ENCODE data around the gene CCDC27. TPM values are rescaled to one million over a fixed set of nuclear protein-coding genes. Genes with fewer than 3 reads are reported as not detected.
"Not testable (repeated sequence)": the region's sequence is repeated elsewhere in the genome, so short reads cannot be mapped to it uniquely, and the experiment has no call there.

CCDC27 gene
- polyA plus RNA-seq, 1 experiment = not detected

- peak; percentile 65 for DNase-seq (ENCODE audit: low read depth, low spot score)
- peak within 1 kb of the TSS; percentile 87 for H3K4me3 ChIP-seq (ENCODE audit: low read depth, low read length)
- peak within 1 kb of the TSS; percentile 31 for H3K27ac ChIP-seq (ENCODE audit: low read depth, low read length)
- H3K27me3 ChIP-seq (ENCODE audit: control insufficient read depth, insufficient read depth, low read length) = no peaks in the 10 kb centered on the region
- ChIA-PET POLR2A (interaction anchor here (0.6 to 1.3 kb wide), 4 partner anchors 21 to 104 kb away, joined by 3 to 6 read pairs (median 3); partner anchors contain the start of gene C1orf174), CTCF (interaction anchor here (1.4 to 1.5 kb wide), 3 partner anchors 72 to 344 kb away, joined by 3 to 5 read pairs (median 5); no protein-coding TSS in a partner anchor)
- H3K9me3 ChIP-seq (ENCODE audit: control insufficient read depth, insufficient read depth, low read length) = no peaks in the 10 kb centered on the region
- no peak for TF ChIP-seq CTCF (IDR thresholded peaks at IDR 0.05; ENCODE audit: low read depth, low read length)
Measured at GRCh38 chr1:3796215-3797061, 44.2 kb downstream of the CCDC27 start, which contains the start of gene LRRC47. Gene LRRC47 (minus strand): TSS chr1:3796498. CDS start chr1:3796476, 22 bp downstream.

GRCh38 chr1:3799976-3800685 lies 47.9 kb downstream of the CCDC27 start:
- TF ChIP-seq CTCF (IDR thresholded peaks at IDR 0.05; ENCODE audit: low read depth, low read length) = no peak
- H3K9me3 ChIP-seq (ENCODE audit: control insufficient read depth, insufficient read depth, low read length) = no peaks in the 10 kb centered on the region
- H3K4me3 ChIP-seq (ENCODE audit: low read depth, low read length) = no peak overlapping the region
- no peak for DNase-seq (ENCODE audit: low read depth, low spot score)
- POLR2A ChIA-PET = no interaction called here
- H3K27ac ChIP-seq (ENCODE audit: low read depth, low read length) = no peak overlapping the region
- peaks cover 2% of the 10 kb centered on the region for H3K27me3 ChIP-seq (ENCODE audit: control insufficient read depth, insufficient read depth, low read length)
- CTCF ChIA-PET = no interaction called here

DNA sequence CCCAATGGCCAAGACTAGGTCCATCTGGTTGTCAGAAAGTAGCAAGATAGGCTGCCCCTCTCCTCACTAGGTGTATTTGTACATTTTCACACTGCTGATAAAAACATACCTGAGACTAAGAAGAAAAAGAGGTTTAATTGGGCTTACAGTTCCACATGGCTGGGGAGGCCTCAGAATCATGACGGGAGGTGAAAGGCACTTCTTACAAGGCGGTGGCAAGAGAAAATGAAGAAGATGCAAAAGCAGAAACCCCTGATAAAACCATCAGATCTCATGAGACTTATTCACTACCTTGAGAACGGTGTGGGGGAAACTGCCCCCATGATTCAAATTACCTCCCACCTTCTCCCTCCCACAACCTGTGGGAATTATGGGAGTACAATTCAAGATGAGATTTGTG lies 48.5 kb downstream of the CCDC27 start:
- H3K4me3 ChIP-seq (ENCODE audit: low read depth, low read length); H3K27ac ChIP-seq (ENCODE audit: low read depth, low read length); DNase-seq (ENCODE audit: low read depth, low spot score); POLR2A ChIA-PET; H3K9me3 ChIP-seq (ENCODE audit: control insufficient read depth, insufficient read depth, low read length); H3K27me3 ChIP-seq (ENCODE audit: control insufficient read depth, insufficient read depth, low read length): not testable (repeated sequence)
- CTCF ChIA-PET = interaction anchor here (1.1 kb wide), 1 partner anchor 33 kb away, joined by 3 read pairs; no protein-coding TSS in a partner anchor

DNA sequence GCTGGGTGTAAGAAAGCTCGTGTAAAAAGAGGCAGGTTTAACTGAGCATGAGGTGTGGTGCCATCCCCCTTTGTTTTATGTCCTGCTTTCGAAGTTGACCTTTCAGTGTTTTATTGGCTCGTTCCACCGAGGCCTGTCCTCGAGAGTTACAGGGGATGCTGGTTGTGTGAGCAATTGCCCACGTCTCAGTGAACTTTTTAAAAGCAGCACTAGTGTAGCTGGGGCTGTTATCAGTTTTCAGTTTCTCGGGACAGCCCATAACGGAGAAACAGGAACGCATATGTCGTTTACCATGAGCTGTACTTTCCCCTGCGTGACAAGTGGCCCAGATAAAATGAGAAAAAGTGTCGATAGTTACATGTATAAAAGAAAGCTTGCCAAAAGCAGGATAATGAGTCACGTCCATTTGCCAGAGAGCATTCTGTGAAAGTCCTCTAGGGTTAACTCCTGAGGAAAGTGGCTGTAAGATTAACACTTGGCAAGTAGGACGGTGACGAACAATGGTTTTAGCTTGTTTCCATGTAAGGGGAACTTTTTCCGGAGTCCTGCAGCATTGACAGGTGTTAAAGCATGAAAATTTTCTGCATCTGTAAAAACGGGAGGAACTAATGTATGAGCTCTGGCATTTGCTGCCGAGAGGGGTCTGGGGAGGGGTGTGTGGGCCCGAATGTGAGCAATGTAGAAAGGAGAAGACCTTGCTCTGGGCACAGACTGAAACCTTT lies 51.8 kb downstream of the CCDC27 start:
- no peak for DNase-seq (ENCODE audit: low read depth, low spot score)
- POLR2A ChIA-PET = no interaction called here
- H3K9me3 ChIP-seq (ENCODE audit: control insufficient read depth, insufficient read depth, low read length) = peaks cover 12% of the 10 kb centered on the region
- peaks cover 2% of the 10 kb centered on the region for H3K27me3 ChIP-seq (ENCODE audit: control insufficient read depth, insufficient read depth, low read length)
- CTCF ChIA-PET = interaction anchor here (0.7 to 1.2 kb wide), 2 partner anchors 19 to 80 kb away, joined by 3 read pairs; no protein-coding TSS in a partner anchor
- no peak overlapping the region for H3K27ac ChIP-seq (ENCODE audit: low read depth, low read length)
- no peak for TF ChIP-seq CTCF (IDR thresholded peaks at IDR 0.05; ENCODE audit: low read depth, low read length)
- no peak overlapping the region for H3K4me3 ChIP-seq (ENCODE audit: low read depth, low read length)

GRCh38 chr1:3804627-3804944 lies 52.3 kb downstream of the CCDC27 start:
- H3K27ac ChIP-seq (ENCODE audit: low read depth, low read length); POLR2A ChIA-PET; DNase-seq (ENCODE audit: low read depth, low spot score); H3K27me3 ChIP-seq (ENCODE audit: control insufficient read depth, insufficient read depth, low read length); H3K4me3 ChIP-seq (ENCODE audit: low read depth, low read length): not testable (repeated sequence)
- CTCF ChIA-PET = interaction anchor here (0.7 to 1.2 kb wide), 2 partner anchors 19 to 80 kb away, joined by 3 read pairs; no protein-coding TSS in a partner anchor
- peaks cover 12% of the 10 kb centered on the region for H3K9me3 ChIP-seq (ENCODE audit: control insufficient read depth, insufficient read depth, low read length)
